BLaER1 (cell line): ENCODE results near the gene PDHX.
A peak's percentile ranks its signal among the peaks of the same experiment; 100 is the strongest.
"Not testable (repeated sequence)": the region's sequence is repeated elsewhere in the genome, so short reads cannot be mapped to it uniquely, and the experiment has no call there.

ENCODE experiments used
- H3K27ac ChIP-seq: shearing (Covaris generic); formaldehyde crosslinking; 2 replicates; pipeline ENCODE4 v1.8.1; 2022
- H3K27me3 ChIP-seq: shearing (Covaris generic); formaldehyde crosslinking; 2 replicates; pipeline ENCODE4 v1.8.1; 2022
- H3K36me3 ChIP-seq: shearing (Covaris generic); formaldehyde crosslinking; 2 replicates; pipeline ENCODE4 v1.8.1; 2022
- H3K4me1 ChIP-seq: shearing (Covaris generic); formaldehyde crosslinking; 2 replicates; pipeline ENCODE4 v1.8.1; 2022
- H3K4me2 ChIP-seq: shearing (Covaris generic); formaldehyde crosslinking; 2 replicates; pipeline ENCODE4 v1.8.1; 2022
- H3K4me3 ChIP-seq: shearing (Covaris generic); formaldehyde crosslinking; 2 replicates; pipeline ENCODE4 v1.8.1; 2022
- H3K9ac ChIP-seq: shearing (Covaris generic); formaldehyde crosslinking; 2 replicates; pipeline ENCODE4 v1.8.1; 2022
- H3K9me3 ChIP-seq: shearing (Covaris generic); formaldehyde crosslinking; 2 replicates; pipeline ENCODE4 v1.8.1; 2022
- H4K20me1 ChIP-seq: shearing (Covaris generic); formaldehyde crosslinking; 2 replicates; pipeline ENCODE4 v1.8.1; 2022
- Cebpa-rat ChIP-seq: shearing (Covaris generic); IDR thresholded peaks from 2 replicates; pipeline ENCODE4 v1.8.1; 2022

PDHX gene

DNA sequence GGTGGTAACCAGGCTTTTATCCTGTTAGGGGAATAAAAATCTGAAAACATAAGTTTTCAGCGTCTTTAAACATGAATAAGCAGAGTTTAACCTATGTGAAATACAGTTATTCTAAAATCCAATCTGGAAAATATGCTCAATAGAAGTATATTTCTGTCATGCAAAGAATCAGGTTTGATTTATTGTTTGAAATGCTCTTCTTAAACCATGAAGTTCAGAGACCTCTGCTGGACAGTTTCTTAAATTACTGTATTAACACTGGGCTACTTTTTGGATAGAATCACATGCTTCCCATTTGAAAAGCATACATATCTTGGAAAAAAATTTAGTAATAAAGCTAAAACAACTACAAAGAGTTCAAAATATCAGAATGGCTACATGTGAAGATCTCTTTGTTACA is 25.6 kb upstream of the PDHX start:
- peaks cover 30% of the 10 kb centered on the region for H4K20me1 ChIP-seq
- H3K4me2 ChIP-seq = no peak overlapping the region
- no peak overlapping the region for H3K9ac ChIP-seq
- H3K27ac ChIP-seq = no peak overlapping the region
- no peaks in the 10 kb centered on the region for H3K9me3 ChIP-seq
- no peaks in the 10 kb centered on the region for H3K27me3 ChIP-seq
- no peaks in the 10 kb centered on the region for H3K4me1 ChIP-seq
- no peak overlapping the region for H3K4me3 ChIP-seq
- TF ChIP-seq Cebpa-rat = no peak
- peaks cover 21% of the 10 kb centered on the region for H3K36me3 ChIP-seq

DNA sequence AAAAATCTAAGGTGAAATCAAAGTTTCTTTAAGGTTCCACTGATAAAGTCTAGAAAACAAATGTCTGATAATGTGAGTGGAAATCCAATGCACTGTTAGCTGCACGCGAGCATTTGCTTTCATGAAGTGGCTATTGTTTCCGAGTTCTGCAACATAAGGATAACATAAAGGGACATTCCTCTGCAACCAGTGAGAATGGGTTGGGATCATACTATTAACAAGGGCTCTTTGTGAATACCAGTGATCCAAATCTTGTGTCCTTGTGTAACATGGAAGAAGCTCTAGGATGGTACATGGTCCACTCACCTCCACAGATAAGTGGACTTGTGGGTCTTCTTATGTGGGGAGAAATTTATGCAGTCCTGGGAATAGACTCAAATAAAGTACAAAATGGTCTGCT is 24.8 kb upstream of the PDHX start:
- H3K9me3 ChIP-seq = peaks cover 5% of the 10 kb centered on the region
- H3K4me1 ChIP-seq = no peaks in the 10 kb centered on the region
- peaks cover 30% of the 10 kb centered on the region for H4K20me1 ChIP-seq
- TF ChIP-seq Cebpa-rat = no peak
- no peak overlapping the region for H3K9ac ChIP-seq
- no peak overlapping the region for H3K4me3 ChIP-seq
- no peak overlapping the region for H3K4me2 ChIP-seq
- H3K27ac ChIP-seq = no peak overlapping the region
- H3K36me3 ChIP-seq = peaks cover 21% of the 10 kb centered on the region
- H3K27me3 ChIP-seq = no peaks in the 10 kb centered on the region

GRCh38 chr11:34893416-34893815 is 23.0 kb upstream of the PDHX start:
- TF ChIP-seq Cebpa-rat = no peak
- no peak overlapping the region for H3K27ac ChIP-seq

GRCh38 chr11:34896191-34896590 is 20.2 kb upstream of the PDHX start:
- H3K27me3 ChIP-seq, H3K27ac ChIP-seq, H3K4me2 ChIP-seq, H3K9ac ChIP-seq, H3K4me1 ChIP-seq, H3K4me3 ChIP-seq: not testable (repeated sequence)
- Histone ChIP-seq H3K36me3 (peaks cover 47% of the 10 kb centered on the region), H4K20me1 (peaks cover 28% of the 10 kb centered on the region), H3K9me3 (peaks cover 47% of the 10 kb centered on the region)

More at GRCh38 chr11:34893416-34893815, 23.0 kb upstream of the PDHX start:
- H3K4me2 ChIP-seq = no peak overlapping the region
- peaks cover 30% of the 10 kb centered on the region for H4K20me1 ChIP-seq
- H3K9ac ChIP-seq = no peak overlapping the region
- H3K9me3 ChIP-seq = peaks cover 19% of the 10 kb centered on the region
- H3K27me3 ChIP-seq = no peaks in the 10 kb centered on the region
- no peak overlapping the region for H3K4me3 ChIP-seq
- peaks cover 22% of the 10 kb centered on the region for H3K36me3 ChIP-seq
- H3K4me1 ChIP-seq = no peaks in the 10 kb centered on the region

- H3K36me3 ChIP-seq = peaks cover 59% of the 10 kb centered on the region
- peaks cover 58% of the 10 kb centered on the region for H3K9me3 ChIP-seq
- H3K27ac ChIP-seq = no peak overlapping the region
- no peak overlapping the region for H3K9ac ChIP-seq
- no peak overlapping the region for H3K4me2 ChIP-seq
- H3K27me3 ChIP-seq = no peaks in the 10 kb centered on the region
- H3K4me1 ChIP-seq = no peaks in the 10 kb centered on the region
- H3K4me3 ChIP-seq = no peak overlapping the region
- peaks cover 16% of the 10 kb centered on the region for H4K20me1 ChIP-seq
- TF ChIP-seq Cebpa-rat = no peak
These were observed 19.1 kb upstream of the PDHX start for GRCh38 chr11:34897171-34897870.

DNA sequence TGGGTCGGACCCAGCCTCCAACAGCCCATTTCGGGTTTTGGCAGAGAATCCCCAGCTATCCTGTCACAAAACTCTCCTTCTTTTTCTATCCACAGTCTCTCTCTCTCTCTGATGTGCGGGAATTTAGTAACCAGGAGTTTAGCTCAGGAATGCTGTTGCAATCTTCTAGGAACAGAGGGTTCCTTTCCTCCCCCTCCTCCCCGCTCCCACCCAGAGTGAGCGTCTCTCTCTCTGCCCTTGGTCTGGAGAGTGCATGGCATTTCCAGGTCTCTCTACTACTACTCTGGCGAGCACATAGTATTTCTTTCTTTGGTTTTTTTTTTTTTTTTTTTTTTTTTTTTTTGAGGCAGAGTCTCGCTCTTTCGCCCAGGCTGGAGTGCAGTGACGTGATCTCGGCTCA is 17.9 kb upstream of the PDHX start:
- no peak overlapping the region for H3K9ac ChIP-seq
- no peak for TF ChIP-seq Cebpa-rat
- H3K4me1 ChIP-seq = no peaks in the 10 kb centered on the region
- H3K4me3 ChIP-seq = no peak overlapping the region
- H4K20me1 ChIP-seq = peaks cover 12% of the 10 kb centered on the region
- H3K27me3 ChIP-seq = no peaks in the 10 kb centered on the region
- no peak overlapping the region for H3K4me2 ChIP-seq
- peaks cover 70% of the 10 kb centered on the region for H3K9me3 ChIP-seq
- H3K36me3 ChIP-seq = peaks cover 70% of the 10 kb centered on the region
- H3K27ac ChIP-seq = no peak overlapping the region

DNA sequence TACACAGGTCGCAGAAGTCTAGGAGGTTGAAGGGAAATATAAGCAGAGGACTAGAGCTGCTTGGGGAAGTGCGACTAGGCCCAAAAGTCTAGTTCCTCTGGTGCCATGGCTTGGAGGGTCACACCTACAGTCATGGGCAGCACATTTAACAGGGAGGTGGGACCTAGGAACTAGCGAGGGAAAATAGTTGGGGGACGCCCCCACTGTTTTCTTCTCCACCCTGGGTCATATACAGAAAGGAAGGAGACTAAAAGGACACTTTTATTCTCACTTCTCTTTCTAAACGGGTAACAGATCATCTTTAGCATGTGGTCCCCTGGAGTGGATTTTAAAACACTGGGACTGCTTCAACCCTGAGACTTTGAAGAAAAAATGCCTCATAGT is 16.8 kb upstream of the PDHX start:
- Histone ChIP-seq H3K27me3 (no peaks in the 10 kb centered on the region), H3K9ac (no peak overlapping the region), H3K36me3 (peaks cover 80% of the 10 kb centered on the region), H3K9me3 (peaks cover 81% of the 10 kb centered on the region), H3K27ac (no peak overlapping the region), H3K4me1 (peaks cover 7% of the 10 kb centered on the region), H3K4me3 (peak overlapping the region; percentile 39; the same call in 1 of the 2 replicates), H4K20me1 (peaks cover 7% of the 10 kb centered on the region), H3K4me2 (no peak overlapping the region)
- TF ChIP-seq Cebpa-rat = no peak

GRCh38 chr11:34904421-34904955 is 11.9 kb upstream of the PDHX start:
- Histone ChIP-seq H3K9ac (no peak overlapping the region), H3K4me2 (peak overlapping the region; percentile 15; the same call in 1 of the 2 replicates), H3K4me1 (peaks cover 29% of the 10 kb centered on the region), H4K20me1 (peaks cover 11% of the 10 kb centered on the region), H3K36me3 (peaks cover 71% of the 10 kb centered on the region), H3K27ac (no peak overlapping the region), H3K27me3 (no peaks in the 10 kb centered on the region), H3K4me3 (no peak overlapping the region), H3K9me3 (peaks cover 76% of the 10 kb centered on the region)
- TF ChIP-seq Cebpa-rat = no peak

- H3K9me3 ChIP-seq = peaks cover 64% of the 10 kb centered on the region
- no peak overlapping the region for H3K27ac ChIP-seq
- 0 out of 2 replicates have a peak overlapping the region, but pooled peaks have one; percentile 15 for H3K4me2 ChIP-seq
- H3K4me1 ChIP-seq = peaks cover 40% of the 10 kb centered on the region
- no peak for TF ChIP-seq Cebpa-rat
- H3K4me3 ChIP-seq = no peak overlapping the region
- H3K27me3 ChIP-seq = no peaks in the 10 kb centered on the region
- H3K36me3 ChIP-seq = peaks cover 59% of the 10 kb centered on the region
- no peak overlapping the region for H3K9ac ChIP-seq
- peaks cover 12% of the 10 kb centered on the region for H4K20me1 ChIP-seq
These were observed 10.8 kb upstream of the PDHX start for GRCh38 chr11:34905666-34906065.

GRCh38 chr11:34907934-34908593 is 8.4 kb upstream of the PDHX start:
- Histone ChIP-seq H3K27me3 (no peaks in the 10 kb centered on the region), H4K20me1 (peaks cover 24% of the 10 kb centered on the region), H3K27ac (no peak overlapping the region), H3K9me3 (peaks cover 46% of the 10 kb centered on the region), H3K36me3 (peaks cover 44% of the 10 kb centered on the region), H3K4me2 (peak overlapping the region; percentile 80), H3K9ac (no peak overlapping the region; the same call in 1 of the 2 replicates), H3K4me1 (peaks cover 53% of the 10 kb centered on the region), H3K4me3 (no peak overlapping the region)
- no peak for TF ChIP-seq Cebpa-rat
